Left lung (tissue), 10 donors: ENCODE measurements around the gene SMC6. TPM values are rescaled to one million over a fixed set of nuclear protein-coding genes. Genes with fewer than 3 reads are reported as not detected.

Experiments
- ATAC-seq: fragments of 200-7000 bp; cut with Tn5 transposase; one replicate; pipeline ENCODE4 v1.9.1; 2020; ENCODE audit warnings: moderate library complexity
- DNase-seq, 4 donors: peaks; one replicate each; pipeline ENCODE4 v3.0.0-alpha.2; 2013 to 2020
- H3K27ac ChIP-seq, 2 donors: fragments of 200-600 bp; sonication (generic) in 1 of 2; one replicate each; pipeline versions ENCODE4 v1.5.0 to v1.8.0; 2020 to 2021
- H3K27me3 ChIP-seq, 2 donors: fragments of 200-600 bp; sonication (generic) in 1 of 2; one replicate each; pipeline versions ENCODE4 v1.5.0 to v1.8.0; 2020 to 2021
- H3K36me3 ChIP-seq, 2 donors: fragments of 200-600 bp; sonication (generic) in 1 of 2; one replicate each; pipeline versions ENCODE4 v1.5.0 to v1.8.0; 2020 to 2021
- H3K4me1 ChIP-seq, 2 donors: fragments of 200-600 bp; one replicate each; pipeline ENCODE4 v1.8.0; 2021
- H3K4me3 ChIP-seq, 2 donors: fragments of 200-600 bp; sonication (generic) in 1 of 2; one replicate each; pipeline versions ENCODE4 v1.5.0 to v1.8.0; 2020 to 2021; ENCODE audit warnings: mild to moderate bottlenecking in 1 of 2
- H3K9me3 ChIP-seq, 2 donors: fragments of 200-600 bp; sonication (generic) in 1 of 2; one replicate each; pipeline versions ENCODE4 v1.5.0 to v1.8.0; 2020 to 2021
- intact Hi-C, 2 donors: fragments of 100-400 bp; cut with DNase I; formaldehyde crosslinking; loops; one replicate each; pipeline versions ENCODE4 v1.11.2 to v1.14.2; 2022
- polyA plus RNA-seq, 6 donors: library from polyadenylated mRNA; unstranded; fragments of 120-200 nt; gene quantifications; one replicate each; pipeline ENCODE4 v1.2.1, GENCODE V29; 2013; ENCODE audit not compliant: insufficient read length in 6 of 6
- total RNA-seq, 2 donors: library from RNA; stranded (reverse); fragmentation: NEBNext Ultra II Directional; extraction: Animal tissue kit (Norgen Biotek cat#: 25700); gene quantifications; one replicate each; pipeline ENCODE4 v1.2.1, GENCODE V29; 2021
- TF ChIP-seq, protein P1 (sequence below), 2 donors: fragments of 200-600 bp; sonication (generic) in 1 of 2; IDR thresholded peaks; one replicate each; pipeline versions ENCODE4 v1.5.0 to v1.8.0; 2021; ENCODE audit warnings: antibody characterized with exemption in 2 of 2
- donor health status: DM: no; HTN: yes; CAD: no.
- donor health status: DM: no; HTN: no; CAD: no.

Gene SMC6
- total and polyA plus RNA-seq, 8 donors = 18.5 to 68.3 (median 52.8) TPM

DNA sequence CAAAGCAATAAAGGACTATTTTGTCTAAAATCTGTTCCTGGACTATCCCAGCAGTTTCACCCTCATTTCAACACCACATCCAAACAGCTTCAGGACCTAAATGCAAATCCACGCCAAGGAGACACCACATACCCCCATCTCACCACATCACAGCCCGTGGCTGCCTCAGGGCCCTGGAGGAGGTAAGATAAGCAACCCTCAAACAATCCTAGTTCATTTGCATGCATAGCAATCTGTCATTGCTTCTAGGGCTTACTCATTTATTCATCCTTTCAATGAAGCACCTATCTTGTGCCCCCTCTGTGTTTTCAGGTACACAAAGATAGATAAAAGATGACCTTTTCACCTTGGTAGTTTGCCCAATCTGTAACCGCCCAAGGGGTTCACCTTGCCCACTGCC, 126.6 kb downstream of the SMC6 start:
- TF ChIP-seq, protein P1, sequence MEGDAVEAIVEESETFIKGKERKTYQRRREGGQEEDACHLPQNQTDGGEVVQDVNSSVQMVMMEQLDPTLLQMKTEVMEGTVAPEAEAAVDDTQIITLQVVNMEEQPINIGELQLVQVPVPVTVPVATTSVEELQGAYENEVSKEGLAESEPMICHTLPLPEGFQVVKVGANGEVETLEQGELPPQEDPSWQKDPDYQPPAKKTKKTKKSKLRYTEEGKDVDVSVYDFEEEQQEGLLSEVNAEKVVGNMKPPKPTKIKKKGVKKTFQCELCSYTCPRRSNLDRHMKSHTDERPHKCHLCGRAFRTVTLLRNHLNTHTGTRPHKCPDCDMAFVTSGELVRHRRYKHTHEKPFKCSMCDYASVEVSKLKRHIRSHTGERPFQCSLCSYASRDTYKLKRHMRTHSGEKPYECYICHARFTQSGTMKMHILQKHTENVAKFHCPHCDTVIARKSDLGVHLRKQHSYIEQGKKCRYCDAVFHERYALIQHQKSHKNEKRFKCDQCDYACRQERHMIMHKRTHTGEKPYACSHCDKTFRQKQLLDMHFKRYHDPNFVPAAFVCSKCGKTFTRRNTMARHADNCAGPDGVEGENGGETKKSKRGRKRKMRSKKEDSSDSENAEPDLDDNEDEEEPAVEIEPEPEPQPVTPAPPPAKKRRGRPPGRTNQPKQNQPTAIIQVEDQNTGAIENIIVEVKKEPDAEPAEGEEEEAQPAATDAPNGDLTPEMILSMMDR (IDR thresholded peaks at IDR 0.05) = no peak
- DNase-seq (no peak), ATAC-seq (no peak)
- no peak overlapping the region for H3K27ac ChIP-seq
- intact Hi-C loops = no loop called here
- no peaks in the 10 kb centered on the region for H3K36me3 ChIP-seq
- H3K4me1 ChIP-seq = no peaks in the 10 kb centered on the region
- H3K4me3 ChIP-seq = no peak overlapping the region
- peaks cover 0 to 6% of the 10 kb centered on the region in 2 donors for H3K9me3 ChIP-seq
- H3K27me3 ChIP-seq = no peaks in the 10 kb centered on the region

DNA sequence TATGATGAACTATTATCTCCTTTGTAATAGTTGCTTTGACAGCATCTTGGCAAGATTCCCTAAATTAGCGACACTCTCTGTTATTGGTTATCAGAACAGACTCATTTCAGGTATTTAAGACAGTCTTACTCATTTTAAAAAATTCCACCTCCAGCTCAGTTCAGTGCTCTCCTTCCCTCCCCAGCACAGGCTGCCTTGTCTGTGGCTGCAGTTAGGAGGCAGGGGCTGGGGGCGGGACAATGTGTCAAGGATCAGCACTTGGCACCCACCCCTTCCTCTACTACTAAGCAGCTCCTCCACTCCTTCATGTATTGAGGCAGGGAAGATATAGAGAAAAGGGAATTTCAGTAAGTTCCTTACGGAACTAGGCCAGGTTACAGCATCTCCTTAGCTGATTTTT, 128.2 kb downstream of the SMC6 start:
- Histone ChIP-seq H3K9me3 (peaks cover 0 to 5% of the 10 kb centered on the region in 2 donors), H3K4me1 (no peaks in the 10 kb centered on the region), H3K27ac (no peak overlapping the region), H3K4me3 (no peak overlapping the region), H3K36me3 (no peaks in the 10 kb centered on the region), H3K27me3 (no peaks in the 10 kb centered on the region)
- TF ChIP-seq, protein P1 (IDR thresholded peaks at IDR 0.05) = no peak
- intact Hi-C loops = no loop called here
- ATAC-seq (no peak), DNase-seq (no peak)

DNA sequence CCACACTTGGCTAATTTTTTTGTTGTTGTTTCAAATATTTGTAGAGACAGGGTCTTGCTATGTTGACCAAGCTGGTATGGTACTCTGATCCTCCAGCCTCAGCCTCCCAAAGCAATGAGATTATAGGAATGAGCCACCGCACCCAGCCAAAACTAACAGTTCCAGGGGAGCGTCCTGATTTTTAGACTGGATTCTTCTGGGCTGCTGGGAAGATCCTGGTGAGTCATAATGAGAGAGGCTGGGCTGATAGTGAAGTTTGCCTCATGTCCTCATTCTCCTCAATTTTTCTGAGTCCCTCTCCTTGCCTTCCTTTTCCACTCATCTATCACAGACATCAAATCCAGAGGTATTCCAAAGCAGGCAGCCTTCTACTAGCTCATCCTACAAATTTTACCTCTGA, 131.8 kb downstream of the SMC6 start:
- peak; percentile 65 for ATAC-seq
- no peak for DNase-seq
- H3K27ac ChIP-seq = no peak overlapping the region

GRCh38 chr2:17620841-17621240, 132.8 kb downstream of the SMC6 start:
- ATAC-seq (peak; percentile 25), DNase-seq (no peak)
- intact Hi-C loops = no loop called here
- Histone ChIP-seq H3K4me1 (no peaks in the 10 kb centered on the region), H3K36me3 (no peaks in the 10 kb centered on the region), H3K27ac (peak overlapping the region in 1 of 2 donors; percentile 15), H3K9me3 (no peaks in the 10 kb centered on the region), H3K27me3 (no peaks in the 10 kb centered on the region), H3K4me3 (no peak overlapping the region)
- TF ChIP-seq, protein P1 (IDR thresholded peaks at IDR 0.05) = no peak

More for the DNA sequence above, 131.8 kb downstream of the SMC6 start:
- no peak overlapping the region for H3K4me3 ChIP-seq
- TF ChIP-seq, protein P1 (IDR thresholded peaks at IDR 0.05) = no peak
- no peaks in the 10 kb centered on the region for H3K9me3 ChIP-seq
- intact Hi-C loops = no loop called here
- no peaks in the 10 kb centered on the region for H3K27me3 ChIP-seq
- no peaks in the 10 kb centered on the region for H3K4me1 ChIP-seq
- no peaks in the 10 kb centered on the region for H3K36me3 ChIP-seq

- no peaks in the 10 kb centered on the region for H3K27me3 ChIP-seq
- H3K9me3 ChIP-seq = no peaks in the 10 kb centered on the region
- H3K4me3 ChIP-seq = no peak overlapping the region
- DNase-seq (no peak), ATAC-seq (no peak)
- intact Hi-C loops = no loop called here
- TF ChIP-seq, protein P1 (IDR thresholded peaks at IDR 0.05) = no peak
- H3K4me1 ChIP-seq = no peaks in the 10 kb centered on the region
- H3K36me3 ChIP-seq = no peaks in the 10 kb centered on the region
- H3K27ac ChIP-seq = no peak overlapping the region
Observed at GRCh38 chr2:17620280-17620679, 133.3 kb downstream of the SMC6 start.
